Esophagus muscularis mucosa (tissue), 4 donors: Measurements from ENCODE around the gene TRAPPC5. TPM values are rescaled to one million over a fixed set of nuclear protein-coding genes. Genes with fewer than 3 reads are reported as not detected.
"Not testable (repeated sequence)": the region's sequence is repeated elsewhere in the genome, so short reads cannot be mapped to it uniquely, and the experiment has no call there.

ENCODE experiments used
- DNase-seq: peaks from one replicate; pipeline ENCODE4 v3.0.0-alpha.2; 2017; ENCODE audit errors: extremely low spot score
- H3K27ac ChIP-seq, 4 donors: fragments of 200-600 bp; sonication (generic); replicated peaks in 1 of 4; 1 replicate in 3 of 4; 2 replicates in 1 of 4; pipeline ENCODE4 v1.5.1; 2016 to 2019; ENCODE audit warnings: mild to moderate bottlenecking in 1 of 4
- H3K27me3 ChIP-seq, 4 donors: fragments of 200-600 bp; sonication (generic); one replicate each; pipeline versions ENCODE4 v1.5.1 to v1.6.0; 2016 to 2019
- H3K36me3 ChIP-seq, 4 donors: fragments of 200-600 bp; sonication (generic); one replicate each; pipeline ENCODE4 v1.5.1; 2016 to 2019
- H3K4me1 ChIP-seq, 4 donors: fragments of 200-600 bp; sonication (generic); one replicate each; pipeline ENCODE4 v1.5.1; 2016 to 2019
- H3K4me3 ChIP-seq, 4 donors: fragments of 200-600 bp; sonication (generic); 1 replicate in 2 of 4; 2 replicates in 2 of 4; pipeline ENCODE4 v1.5.1; 2016 to 2019; ENCODE audit warnings: mild to moderate bottlenecking in 4 of 4, moderate library complexity in 1 of 4
- H3K9me3 ChIP-seq, 4 donors: fragments of 200-600 bp; sonication (generic); 1 replicate in 3 of 4; 2 replicates in 1 of 4; pipeline ENCODE4 v1.5.1; 2016 to 2019
- CTCF ChIP-seq, 3 experiments: fragments of 200-600 bp in 2 of 3; fragments of 450-650 bp in 1 of 3; sonication (generic) in 2 of 3; IDR thresholded peaks; one replicate each; pipeline ENCODE4 v1.5.1; 2017 to 2019; ENCODE audit warnings: antibody characterized with exemption in 3 of 3, mild to moderate bottlenecking in 2 of 3, moderate library complexity in 1 of 3
- EP300 ChIP-seq: sonication (generic); formaldehyde crosslinking; IDR thresholded peaks from one replicate; pipeline ENCODE4 v1.6.1; 2017; ENCODE audit warnings: antibody characterized with exemption
- POLR2A ChIP-seq: fragments of 450-650 bp; IDR thresholded peaks from one replicate; pipeline ENCODE4 v1.6.1; 2017; ENCODE audit warnings: antibody characterized with exemption, moderate library complexity, mild to moderate bottlenecking, low read depth
- POLR2AphosphoS5 ChIP-seq, 2 donors: sonication (generic); formaldehyde crosslinking; IDR thresholded peaks; one replicate each; pipeline ENCODE4 v1.6.1; 2017; ENCODE audit warnings: antibody characterized with exemption in 2 of 2
- WGBS: methylation state at CpG from one replicate; pipeline ENCODE4 v1.1.5; 2018; 5-methylcytosine and 5-hydroxymethylcytosine counted together
- intact Hi-C: fragments of 100-400 bp; cut with DNase I; formaldehyde crosslinking; loops from one replicate; pipeline ENCODE4 v1.15.1; 2023
- total RNA-seq, 4 donors: library from RNA; depleted of rRNA; stranded (reverse); fragments of >200 nt; gene quantifications; one replicate each; pipeline versions ENCODE4 v1.1.0 to v1.2.1, GENCODE V29; 2016

Gene TRAPPC5
- total RNA-seq, 4 donors from 2014 or later: 12.5 to 84.7 (median 64.8) TPM

- TF ChIP-seq CTCF (IDR thresholded peaks at IDR 0.05) (no peak), POLR2A (no peak)
- no peak for DNase-seq
- intact Hi-C loops: no loop called here
- Histone ChIP-seq H3K27ac (no peak overlapping the region), H3K4me3 (no peak overlapping the region), H3K36me3 (no peaks in the 10 kb centered on the region), H3K4me1 (peaks cover 0 to under 1% (median 0%) of the 10 kb centered on the region in 4 donors), H3K9me3 (no peaks in the 10 kb centered on the region), H3K27me3 (peaks cover 0 to 94% (median 12%) of the 10 kb centered on the region in 4 donors)
- WGBS: 85% methylated on average over 22 of the region's 27 CpGs
Observed at GRCh38 chr19:7642295-7643030, 38.2 kb upstream of the TRAPPC5 start.

GRCh38 chr19:7643031-7643415, 37.6 kb upstream of the TRAPPC5 start:
- Histone ChIP-seq H3K27ac (no peak overlapping the region), H3K27me3 (peaks cover 0 to 91% (median 6%) of the 10 kb centered on the region in 4 donors), H3K4me3 (no peak overlapping the region), H3K9me3 (no peaks in the 10 kb centered on the region), H3K4me1 (no peaks in the 10 kb centered on the region), H3K36me3 (no peaks in the 10 kb centered on the region)
- TF ChIP-seq CTCF (IDR thresholded peaks at IDR 0.05): no peak
- DNase-seq: no peak
- intact Hi-C loops: no loop called here
- 81% methylated on average over 8 of the region's 8 CpGs for WGBS

GRCh38 chr19:7643629-7644549, 36.7 kb upstream of the TRAPPC5 start:
- intact Hi-C loops, H3K36me3 ChIP-seq, H3K27ac ChIP-seq, H3K4me3 ChIP-seq, H3K9me3 ChIP-seq, DNase-seq, H3K4me1 ChIP-seq: not testable (repeated sequence)
- WGBS: 80% methylated on average over 9 of the region's 10 CpGs
- H3K27me3 ChIP-seq: peaks cover 0 to 88% (median 4%) of the 10 kb centered on the region in 4 donors

GRCh38 chr19:7644550-7644877, 36.1 kb upstream of the TRAPPC5 start:
- no peaks in the 10 kb centered on the region for H3K36me3 ChIP-seq
- H3K4me1 ChIP-seq: no peaks in the 10 kb centered on the region
- DNase-seq: no peak
- no peaks in the 10 kb centered on the region for H3K9me3 ChIP-seq
- WGBS: 92% methylated on average over 18 of the region's 20 CpGs
- intact Hi-C loops: no loop called here
- TF ChIP-seq EP300: no peak
- TF ChIP-seq POLR2AphosphoS5 (IDR thresholded peaks at IDR 0.05): no peak
- TF ChIP-seq CTCF (IDR thresholded peaks at IDR 0.05): no peak
- no peak for TF ChIP-seq POLR2A
- H3K27ac ChIP-seq: no peak overlapping the region
- H3K27me3 ChIP-seq: peaks cover 0 to 88% (median 2%) of the 10 kb centered on the region in 4 donors
- no peak overlapping the region for H3K4me3 ChIP-seq

GRCh38 chr19:7645163-7645562, 35.5 kb upstream of the TRAPPC5 start:
- Histone ChIP-seq H3K27ac (no peak overlapping the region), H3K4me1 (no peaks in the 10 kb centered on the region), H3K4me3 (no peak overlapping the region), H3K9me3 (no peaks in the 10 kb centered on the region), H3K27me3 (peaks cover 0 to 91% (median 2%) of the 10 kb centered on the region in 4 donors), H3K36me3 (no peaks in the 10 kb centered on the region)
- no peak for TF ChIP-seq POLR2AphosphoS5 (IDR thresholded peaks at IDR 0.05)
- no peak for TF ChIP-seq EP300
- no peak for TF ChIP-seq POLR2A
- no peak for TF ChIP-seq CTCF (IDR thresholded peaks at IDR 0.05)
- DNase-seq: no peak
- intact Hi-C loops: no loop called here
- 87% methylated on average over 13 of the region's 14 CpGs for WGBS
